DMS53 treated with DMSO at 0.1 percent for 48 hours (cell line): ENCODE measurements around the gene COL5A1.

Experiments used
- DNase-seq: peaks from one replicate; lab custom pipeline; 2025; ENCODE audit not compliant: unreplicated experiment; lab: John Stamatoyannopoulos, UW

COL5A1 gene

DNA sequence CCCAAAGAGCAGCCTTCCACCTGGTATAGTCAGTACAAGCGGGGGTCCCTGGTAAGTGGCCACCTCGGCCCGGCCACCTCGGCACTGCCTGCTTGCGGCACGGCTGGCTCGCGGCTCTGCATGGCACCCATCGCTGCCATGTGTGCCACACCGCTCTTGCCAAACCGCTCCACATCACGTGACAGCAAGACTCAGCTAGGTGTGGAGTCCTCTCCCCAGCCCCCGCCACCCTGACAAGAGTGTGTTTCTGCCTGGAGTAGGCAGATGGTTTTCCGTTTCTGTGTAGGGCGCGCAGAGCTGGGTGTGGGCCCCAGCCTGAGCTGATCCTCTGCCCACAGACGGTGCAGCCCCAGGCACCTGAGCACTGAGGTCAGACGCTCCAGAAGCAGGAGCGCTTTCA is 188.5 kb downstream of the COL5A1 start:
- no peak for DNase-seq

DNA sequence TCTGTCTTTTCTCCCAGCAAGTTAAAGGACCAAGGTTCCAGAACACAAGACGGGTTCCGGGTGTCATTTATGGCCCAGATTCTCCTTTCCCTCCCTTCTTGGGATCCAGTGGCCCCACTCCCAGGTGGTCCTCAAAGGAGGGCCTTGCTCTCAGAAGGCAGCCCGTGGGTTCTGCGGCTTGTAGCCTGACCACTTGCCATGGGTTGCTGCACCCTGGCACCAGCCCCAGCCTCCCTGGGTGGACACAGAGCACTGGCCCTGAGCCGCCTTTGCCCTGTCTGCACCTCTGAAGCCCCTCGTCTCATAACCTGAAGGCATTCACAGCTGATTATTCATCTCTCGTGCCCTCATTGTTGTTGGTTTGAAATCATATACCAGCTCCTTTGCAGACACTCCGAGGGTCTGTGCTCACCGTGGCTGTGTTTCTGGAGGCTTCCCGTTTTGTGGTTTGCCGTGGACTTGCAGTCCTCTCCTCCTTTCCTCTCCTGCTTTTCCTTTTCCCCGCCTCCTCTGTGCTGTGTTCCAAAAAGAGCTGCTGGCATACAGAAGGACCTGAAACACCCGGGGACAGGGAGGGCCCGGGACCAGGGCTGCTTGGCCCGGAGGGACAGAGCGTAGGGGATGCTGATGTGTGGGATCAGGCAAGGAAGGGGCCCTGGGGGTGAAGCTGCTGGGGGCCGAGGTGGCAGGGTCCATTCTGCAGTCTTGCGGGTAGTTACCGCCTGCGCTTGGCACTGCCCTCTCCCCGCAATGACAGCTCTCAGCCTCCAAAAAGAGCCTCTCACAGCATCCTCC is 189.5 kb downstream of the COL5A1 start:
- no peak for DNase-seq

DNA sequence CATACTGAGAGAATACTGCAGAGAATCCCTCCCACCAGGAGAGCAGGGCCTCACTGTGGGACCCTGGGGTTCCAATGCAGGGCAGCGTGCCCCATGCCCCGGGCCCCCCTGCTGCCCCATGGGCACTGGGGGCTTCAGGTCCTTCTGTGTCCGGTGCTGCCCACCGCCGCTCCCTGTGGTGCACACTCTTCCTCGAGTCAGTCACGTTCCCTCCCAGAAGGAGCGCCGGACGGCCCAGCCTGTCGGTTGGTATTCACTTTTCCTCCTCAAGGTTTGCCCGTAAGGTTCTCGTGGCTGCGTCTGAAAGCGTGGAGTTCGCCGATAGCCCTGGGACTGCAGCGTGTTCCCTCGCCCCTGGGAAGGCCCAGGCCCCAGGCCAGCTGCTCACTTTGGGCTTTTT is 190.9 kb downstream of the COL5A1 start:
- no peak for DNase-seq

GRCh38 chr9:134833294-134833880 is 191.8 kb downstream of the COL5A1 start:
- DNase-seq = no peak

- no peak for DNase-seq
Measured at GRCh38 chr9:134834217-134834956, 192.8 kb downstream of the COL5A1 start.

GRCh38 chr9:134834957-134835419 is 193.4 kb downstream of the COL5A1 start:
- no peak for DNase-seq

DNA sequence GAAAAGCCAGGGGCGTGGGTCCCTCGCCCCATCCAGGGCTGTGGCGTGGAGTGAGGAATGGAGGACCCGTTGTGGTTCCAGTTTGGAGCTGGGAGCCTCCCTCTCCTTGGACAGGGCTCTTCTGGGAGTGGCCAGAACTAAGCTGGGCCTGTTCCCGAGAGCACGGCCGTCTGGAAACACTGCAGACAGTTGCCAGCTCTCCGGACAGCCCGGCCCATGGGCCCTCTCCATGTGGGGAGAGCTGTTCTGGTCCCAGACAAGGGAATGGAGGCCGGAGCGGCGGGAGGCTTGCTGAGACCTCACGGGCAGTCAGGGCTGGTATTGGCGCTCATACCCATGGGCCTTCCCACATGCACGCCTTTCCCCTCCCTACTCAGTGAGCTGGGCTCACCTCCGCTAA is 193.8 kb downstream of the COL5A1 start:
- no peak for DNase-seq

DNA sequence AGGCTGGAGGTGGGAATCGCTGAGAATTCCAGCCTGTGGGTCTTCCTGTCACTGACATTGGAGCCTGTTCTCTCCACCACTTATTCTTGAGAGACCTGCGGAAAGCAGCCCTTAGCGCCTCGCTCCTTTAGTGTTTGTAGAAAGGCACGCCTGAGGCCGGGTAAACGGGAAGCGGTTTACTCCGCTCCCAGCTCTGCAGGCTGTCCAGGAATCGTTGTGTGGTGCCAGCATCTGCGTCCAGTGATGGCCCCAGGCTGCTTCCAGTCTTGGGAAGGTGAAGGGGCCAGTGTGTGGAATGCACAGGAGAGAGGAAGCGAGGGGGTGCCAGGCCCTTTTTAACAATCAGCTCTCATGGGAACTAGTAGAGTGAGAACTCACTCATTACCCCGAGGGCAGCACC is 194.4 kb downstream of the COL5A1 start:
- DNase-seq = no peak

DNA sequence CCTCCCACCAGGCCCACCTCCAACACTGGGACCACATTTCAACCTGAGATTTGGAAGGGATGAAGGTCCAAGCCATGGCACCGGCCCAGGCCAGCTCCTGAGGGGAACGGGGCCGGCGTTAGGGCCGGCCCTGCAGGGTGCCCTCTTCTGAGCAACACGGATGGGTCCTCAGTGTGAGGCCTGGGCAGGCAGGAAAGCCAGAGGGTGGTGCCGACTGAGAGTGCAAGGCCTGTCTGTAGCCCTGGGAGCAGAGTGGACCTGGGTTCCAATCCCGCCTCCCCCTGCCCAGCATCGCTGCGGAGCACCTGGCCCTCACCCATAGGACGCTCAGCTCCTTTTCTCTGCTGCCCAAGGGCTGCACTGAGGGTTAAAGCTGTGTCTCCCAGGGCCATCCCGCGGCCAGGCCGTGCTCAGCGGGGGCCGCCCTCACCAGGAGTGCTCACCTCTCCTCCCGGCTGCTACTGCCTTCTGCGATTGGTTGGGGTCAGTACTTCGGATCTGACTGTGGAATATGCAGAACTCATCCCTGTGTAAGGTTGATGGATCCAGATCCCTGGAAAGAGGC is 194.9 kb downstream of the COL5A1 start:
- no peak for DNase-seq

GRCh38 chr9:134837529-134837928 is 195.9 kb downstream of the COL5A1 start:
- no peak for DNase-seq

DNA sequence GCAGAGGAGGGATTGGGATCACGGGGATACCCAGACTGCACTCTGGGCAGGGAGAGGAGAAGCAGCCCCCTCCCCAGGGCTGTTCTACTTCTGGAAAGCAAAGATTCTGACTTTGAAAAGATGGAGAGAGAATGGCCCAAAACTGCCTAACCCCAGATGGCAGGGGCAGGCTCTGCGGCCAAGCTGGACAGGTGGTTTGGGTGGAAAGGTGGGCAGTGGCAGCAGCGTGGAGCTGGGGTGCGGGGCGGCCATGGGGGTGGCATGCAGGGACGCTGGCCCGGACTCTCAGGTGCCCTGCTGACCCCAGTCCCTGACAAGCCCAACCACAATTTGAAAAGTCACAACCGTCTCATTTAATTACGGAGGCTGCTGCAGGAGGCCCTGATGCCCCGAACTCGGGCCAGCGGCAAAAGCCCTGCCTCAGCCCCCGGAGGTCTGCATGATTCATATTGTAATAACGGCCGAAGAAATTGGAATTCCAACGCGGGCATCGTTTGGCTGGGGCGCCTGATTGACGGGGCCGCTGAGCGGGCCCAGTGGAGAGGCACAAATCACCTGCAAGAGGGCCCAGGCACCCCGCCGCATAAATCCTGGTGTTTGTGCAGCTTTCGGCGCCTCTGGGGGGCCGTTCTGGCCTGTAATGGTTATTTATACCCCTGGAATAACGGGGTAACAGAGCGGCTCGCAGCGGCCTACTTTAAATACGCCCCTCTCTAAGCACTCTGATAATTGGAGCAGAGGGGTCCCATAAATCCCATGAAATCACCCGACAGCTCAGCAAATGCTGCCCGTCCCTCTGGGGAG is 197.2 kb downstream of the COL5A1 start:
- DNase-seq = no peak

DNA sequence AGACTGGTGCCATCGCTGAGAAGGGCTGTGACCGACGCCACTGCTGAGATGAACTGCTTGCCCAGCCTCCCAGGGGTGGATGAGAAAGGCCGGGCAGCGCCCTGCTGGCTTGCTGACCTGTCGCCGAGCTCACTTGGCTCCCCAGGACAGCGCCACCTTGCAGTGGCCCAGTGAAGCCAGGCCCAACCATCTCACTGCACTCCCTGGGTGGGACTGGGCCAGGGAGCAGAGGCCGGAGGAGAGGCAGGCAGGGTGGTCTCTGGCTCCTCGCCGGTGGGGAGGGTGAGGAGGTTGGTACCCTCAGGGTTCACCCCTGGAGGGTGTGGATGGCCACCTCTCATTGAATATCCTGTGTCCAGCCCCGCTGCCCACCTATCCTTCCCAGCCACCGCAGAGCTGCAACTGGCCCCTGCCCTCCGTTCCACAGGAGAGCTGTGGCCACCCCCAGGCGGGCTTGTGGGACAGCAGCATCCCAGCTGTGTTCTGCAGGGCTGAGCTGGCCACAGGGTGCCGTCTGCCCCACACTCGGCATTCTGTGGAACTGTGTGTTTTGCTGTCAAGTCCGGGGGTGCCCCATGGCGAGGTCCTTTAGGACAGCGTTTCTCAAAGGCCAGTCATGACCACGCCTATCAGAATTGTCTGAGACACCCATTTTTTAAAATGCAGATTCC is 198.0 kb downstream of the COL5A1 start:
- DNase-seq = no peak

DNA sequence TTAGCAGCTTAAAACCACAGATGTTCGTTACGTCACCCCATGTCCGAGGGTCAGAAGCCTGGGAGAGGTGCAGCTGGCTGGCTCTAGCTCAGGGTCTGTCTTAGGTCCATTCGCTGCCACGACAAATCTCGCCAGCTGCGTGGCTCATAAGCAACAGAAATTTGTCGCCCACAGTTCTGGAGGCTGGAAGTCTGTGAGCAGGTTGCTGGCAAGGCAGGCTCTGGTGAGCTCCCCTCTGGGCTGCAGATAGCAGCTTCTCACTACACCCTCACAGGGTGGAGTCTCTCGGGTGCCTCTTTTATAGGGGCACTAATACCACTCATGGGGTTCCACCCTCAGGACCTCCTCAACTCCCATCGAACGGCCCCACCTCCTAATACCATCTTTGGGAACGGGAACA is 198.9 kb downstream of the COL5A1 start:
- DNase-seq = no peak

GRCh38 chr9:134841180-134841904 is 199.7 kb downstream of the COL5A1 start:
- DNase-seq = no peak

DNA sequence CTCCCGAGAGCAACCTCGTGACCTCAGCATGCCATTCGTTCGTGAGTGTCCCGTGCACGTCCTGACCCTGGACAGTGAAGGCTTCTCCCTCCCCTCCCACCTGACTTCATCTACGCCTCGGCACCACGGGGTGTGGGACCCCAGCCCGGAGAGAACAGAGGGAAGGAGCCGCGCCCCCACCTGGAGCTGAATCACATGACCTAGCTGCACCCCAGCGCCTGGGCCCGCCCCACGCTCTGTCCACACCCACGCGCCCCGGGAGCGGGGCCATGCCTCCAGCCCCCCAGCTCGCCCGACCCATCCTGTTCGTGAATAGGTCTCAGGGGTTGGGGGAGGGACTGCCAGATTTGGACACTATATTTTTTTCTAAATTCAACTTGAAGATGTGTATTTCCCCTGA is 200.7 kb downstream of the COL5A1 start:
- no peak for DNase-seq

- DNase-seq = no peak
Measured at GRCh38 chr9:134843740-134844139, 202.1 kb downstream of the COL5A1 start.

DNA sequence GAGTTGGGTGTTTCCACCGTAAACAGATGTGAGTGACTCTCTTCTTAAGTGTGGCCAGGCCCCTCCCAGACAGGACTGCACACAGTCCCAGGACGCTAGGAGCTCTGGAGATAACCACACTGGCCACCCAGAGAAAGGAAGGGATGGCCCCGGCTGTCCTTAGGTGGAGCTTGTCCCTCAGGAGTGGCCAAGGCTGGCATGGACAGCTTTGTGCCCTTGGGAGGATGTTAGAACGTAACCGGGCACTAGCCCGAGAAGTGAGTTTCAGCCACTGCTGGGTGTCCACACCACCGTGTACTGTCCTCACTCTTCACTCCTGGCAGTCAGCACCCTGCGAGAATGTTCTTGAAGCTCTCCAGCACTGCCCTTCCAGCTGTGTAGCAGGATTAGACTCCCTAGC is 203.2 kb downstream of the COL5A1 start:
- DNase-seq = no peak

- DNase-seq = no peak
Measured at GRCh38 chr9:134846187-134846586, 204.6 kb downstream of the COL5A1 start.

DNA sequence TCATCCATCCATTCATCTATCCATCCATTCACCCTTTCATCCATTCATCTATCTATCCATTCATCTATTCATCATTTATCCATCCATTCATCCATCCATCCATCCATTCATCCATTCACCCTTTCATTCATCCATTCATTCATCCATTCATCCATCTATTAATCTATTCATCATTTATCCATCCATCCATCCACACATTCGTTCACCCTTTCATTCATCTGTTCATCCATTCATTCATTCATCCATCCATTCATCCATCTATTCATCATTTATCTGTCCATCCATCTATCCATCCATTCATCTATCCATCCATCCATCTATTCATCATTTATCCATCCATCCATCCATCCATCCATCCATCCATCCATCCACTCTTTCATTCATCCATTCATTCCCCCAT is 205.1 kb downstream of the COL5A1 start:
- no peak for DNase-seq

- DNase-seq = no peak
Measured at GRCh38 chr9:134847138-134847537, 205.5 kb downstream of the COL5A1 start.
